GM19099 (cell line): ENCODE measurements around the gene CYTH3.

Experiments used
- POLR2A ChIP-seq: IDR thresholded peaks from 3 replicates; pipeline ENCODE4 v1.6.1; 2011; ENCODE audit warnings: low read depth; ENCODE audit not compliant: insufficient read length; ENCODE audit errors: extremely low read depth

The CYTH3 gene

DNA sequence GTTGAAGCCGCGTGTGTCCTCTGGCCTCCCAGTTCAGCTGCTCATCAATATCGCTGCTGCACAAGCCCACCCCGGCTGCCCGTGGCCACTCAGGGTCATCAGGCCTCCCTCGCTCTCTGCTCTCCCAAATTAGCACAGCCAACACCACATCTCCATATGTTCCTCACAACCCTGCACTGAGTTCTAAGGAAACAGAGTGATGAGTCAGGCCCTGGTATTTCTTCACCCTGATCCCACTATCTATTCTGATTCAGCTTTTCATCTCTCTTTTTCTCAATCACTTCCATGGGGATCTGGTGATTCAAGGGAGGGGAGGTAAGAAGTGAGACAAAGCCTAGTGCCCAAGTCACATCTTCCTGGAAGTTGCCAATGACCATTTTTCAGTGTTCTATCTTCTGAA is 23.8 kb downstream of the CYTH3 start:
- TF ChIP-seq POLR2A = no peak

DNA sequence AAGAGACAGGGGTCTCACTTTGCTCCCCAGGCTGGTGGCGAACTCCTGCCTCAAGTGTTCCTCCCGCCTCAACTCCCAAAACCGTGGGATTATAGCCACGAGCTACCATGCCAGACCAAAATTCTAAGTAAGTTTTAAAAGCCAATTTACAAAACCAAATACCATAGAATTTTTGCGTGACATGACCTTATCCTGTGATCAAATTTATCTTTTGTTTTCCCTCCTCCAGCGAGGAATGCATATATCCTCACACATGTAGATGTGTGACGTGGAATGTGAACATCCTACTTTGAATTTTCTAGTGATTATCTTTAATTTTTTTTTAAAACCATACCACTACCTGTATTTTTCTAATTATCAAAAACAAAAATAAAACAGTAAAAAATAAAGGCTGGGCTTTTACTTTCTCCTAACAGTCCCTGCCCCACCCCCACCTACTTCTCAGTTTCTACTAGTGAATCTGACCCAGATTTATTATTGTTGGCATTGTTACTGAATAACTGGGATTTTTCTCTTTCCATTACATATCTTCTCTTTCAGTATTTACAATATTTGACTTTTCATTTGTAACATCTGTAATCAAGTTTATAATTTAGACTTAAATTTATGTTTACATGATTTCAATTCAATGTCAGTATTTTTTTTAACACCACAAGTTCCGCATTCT is 26.0 kb downstream of the CYTH3 start:
- no peak for TF ChIP-seq POLR2A

DNA sequence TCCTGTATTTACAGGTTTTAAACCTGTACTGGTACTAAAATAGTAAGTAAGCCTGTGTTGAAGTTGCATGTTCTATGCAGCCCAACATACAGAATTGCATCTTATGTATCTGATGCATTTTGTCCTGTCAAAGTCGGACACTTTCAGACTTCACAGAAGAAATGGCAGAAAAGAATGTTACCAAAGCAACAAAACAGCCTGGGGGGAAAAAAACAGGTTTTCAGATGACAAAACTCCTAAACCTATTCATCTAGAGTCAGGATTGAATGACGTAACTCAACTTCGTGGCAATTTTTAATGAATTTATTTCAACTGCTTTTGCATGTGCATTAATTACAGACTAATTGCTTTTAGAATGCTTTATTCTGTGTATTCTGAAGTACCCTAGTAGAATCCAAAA is 28.4 kb downstream of the CYTH3 start:
- no peak for TF ChIP-seq POLR2A

DNA sequence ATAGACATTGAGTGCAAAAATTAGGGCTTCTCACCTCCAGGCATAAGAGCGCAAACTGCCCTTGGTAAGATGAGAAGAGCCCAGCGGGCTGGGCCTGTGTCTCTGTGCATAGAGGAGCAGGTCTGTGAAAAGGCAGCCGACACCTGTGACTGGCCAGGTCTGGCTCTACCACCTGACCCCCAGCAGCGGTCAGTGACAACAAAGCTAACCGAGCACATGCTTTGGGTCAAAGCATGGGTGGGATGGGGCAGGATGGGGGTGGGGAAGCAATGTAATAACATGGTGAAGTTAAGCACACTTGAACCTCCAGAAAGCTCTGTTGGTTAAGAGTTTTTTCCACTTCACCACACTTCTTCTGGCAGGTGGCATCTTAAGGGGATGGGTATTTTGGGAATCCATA is 29.3 kb downstream of the CYTH3 start:
- TF ChIP-seq POLR2A = no peak

- TF ChIP-seq POLR2A = no peak
These were observed 29.9 kb downstream of the CYTH3 start for GRCh38 chr7:6242561-6242960.

- no peak for TF ChIP-seq POLR2A
These were observed 30.8 kb downstream of the CYTH3 start for GRCh38 chr7:6241607-6241973.

DNA sequence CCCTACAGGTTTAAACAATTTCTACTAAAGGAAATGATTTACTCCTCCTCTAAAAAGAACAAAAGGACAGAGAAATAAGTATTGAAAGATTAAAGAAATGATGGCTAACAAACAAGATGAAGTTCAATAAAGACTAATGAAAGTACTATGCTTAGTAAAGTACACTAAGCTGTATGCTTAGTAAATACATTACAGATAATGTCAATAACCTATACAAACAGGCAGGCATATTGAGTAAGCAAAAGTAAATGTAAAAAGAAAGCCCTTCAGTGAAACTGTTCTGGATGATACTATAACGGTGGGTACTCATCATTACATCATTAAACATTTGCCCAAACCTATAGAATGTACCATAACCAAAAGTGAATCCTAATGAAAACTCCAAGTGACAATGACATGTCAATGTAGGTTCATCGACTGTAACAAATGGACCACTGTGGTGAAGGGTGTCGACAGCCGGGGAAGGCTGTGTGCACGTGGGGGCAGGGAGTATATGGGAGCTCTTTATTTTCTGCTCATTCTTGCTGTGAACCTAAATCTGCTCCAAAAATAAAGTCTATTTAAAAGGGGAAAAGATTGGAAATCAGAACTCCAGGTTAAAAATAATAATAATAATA is 34.0 kb downstream of the CYTH3 start:
- TF ChIP-seq POLR2A = no peak

DNA sequence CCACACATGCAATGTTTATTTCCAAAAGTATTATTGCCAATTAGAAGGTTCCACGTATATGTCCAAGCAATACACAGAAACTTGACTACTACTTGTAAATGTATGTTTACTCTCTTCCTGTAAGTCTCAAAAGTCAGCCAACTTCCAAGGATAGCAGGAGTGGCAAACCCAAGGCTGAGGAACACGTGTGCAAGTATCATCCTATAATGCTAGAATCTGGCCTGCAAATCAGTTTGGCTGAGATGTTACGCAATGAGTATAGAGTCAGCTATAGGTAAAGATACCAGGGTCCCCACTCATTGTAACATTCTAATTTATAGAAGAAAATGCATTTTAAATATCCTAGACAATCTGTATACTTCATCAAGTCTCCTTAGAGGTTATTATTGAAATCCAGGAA is 34.7 kb downstream of the CYTH3 start:
- TF ChIP-seq POLR2A = no peak

- TF ChIP-seq POLR2A = no peak
These were observed 35.4 kb downstream of the CYTH3 start for GRCh38 chr7:6237011-6237410.

- TF ChIP-seq POLR2A = no peak
These were observed 37.2 kb downstream of the CYTH3 start for GRCh38 chr7:6235029-6235871.

- no peak for TF ChIP-seq POLR2A
These were observed 38.0 kb downstream of the CYTH3 start for GRCh38 chr7:6234384-6234783.

GRCh38 chr7:6232534-6232933 is 39.9 kb downstream of the CYTH3 start:
- TF ChIP-seq POLR2A = no peak

GRCh38 chr7:6232116-6232515 is 40.3 kb downstream of the CYTH3 start:
- TF ChIP-seq POLR2A = no peak

DNA sequence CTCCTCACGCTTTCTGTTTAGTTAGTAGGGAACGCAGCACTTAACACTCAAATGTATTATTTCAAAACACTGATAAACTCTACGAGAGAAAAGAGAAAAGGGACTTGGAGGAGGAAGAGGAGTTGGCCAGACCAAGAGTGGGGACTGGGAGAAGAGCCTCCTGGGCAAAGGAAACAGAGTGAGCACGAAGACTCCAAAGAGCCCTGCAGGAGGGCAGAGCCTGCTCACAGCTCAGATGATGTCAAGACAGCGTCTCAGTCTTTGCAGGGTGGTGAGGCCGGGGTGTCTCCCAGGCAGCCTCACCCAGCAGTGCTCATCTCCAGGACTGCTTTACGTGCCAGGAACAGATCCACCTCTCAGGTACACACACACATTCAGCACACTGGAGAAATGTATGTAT is 41.2 kb downstream of the CYTH3 start:
- TF ChIP-seq POLR2A = no peak

GRCh38 chr7:6228361-6229229 is 43.8 kb downstream of the CYTH3 start:
- no peak for TF ChIP-seq POLR2A
